HepG2 (cell line): Measurements from ENCODE around the gene HMGN4. TPM values are rescaled to one million over a fixed set of nuclear protein-coding genes. Genes with fewer than 3 reads are reported as not detected.

Experiments used
- AGO2 ChIP-seq: fragments of 200-400 bp; formaldehyde crosslinking; optimal IDR thresholded peaks from 2 replicates; pipeline ENCODE3; 2017; ENCODE audit warnings: mild to moderate bottlenecking, low read depth, low read length, moderate library complexity
- CBX1 ChIP-seq: IDR thresholded peaks from one replicate; pipeline ENCODE4 v1.6.1; 2016; ENCODE audit warnings: antibody characterized with exemption, low read depth
- CENPT ChIP-seq: sonication (generic); formaldehyde crosslinking; IDR thresholded peaks from 2 replicates; pipeline ENCODE4 v1.8.0; 2022; ENCODE audit warnings: low read depth, mild to moderate bottlenecking, moderate library complexity, missing genetic modification reagents
- CREB1 ChIP-seq, 2 experiments: fragments of 450-650 bp in 1 of 2; IDR thresholded peaks; 2 replicates each; pipeline ENCODE4 v1.6.1; 2016 to 2017; ENCODE audit warnings: control low read depth in 1 of 2, mild to moderate bottlenecking in 1 of 2, missing compliant biosample characterization in 1 of 2, missing genetic modification characterization in 1 of 2
- EP300 ChIP-seq, 3 experiments: sonication (generic) in 1 of 3; formaldehyde crosslinking in 1 of 3; IDR thresholded peaks; 2 replicates each; pipeline versions ENCODE4 v1.5.1 to v1.6.1; 2011 to 2020; ENCODE audit warnings: low read depth in 2 of 3, low read length in 2 of 3, borderline replicate concordance in 1 of 3, improper control_type of control experiment in 1 of 3, mild to moderate bottlenecking in 1 of 3, missing genetic modification reagents in 1 of 3, moderate library complexity in 1 of 3
- FOXO4 ChIP-seq: sonication (generic); formaldehyde crosslinking; conservative IDR thresholded peaks from 2 replicates; pipeline ENCODE4 v1.8.1; 2023; ENCODE audit warnings: missing genetic modification reagents
- HOMEZ ChIP-seq: IDR thresholded peaks from 2 replicates; pipeline ENCODE4 v1.6.1; 2016; ENCODE audit warnings: low read depth
- MIER3 ChIP-seq: IDR thresholded peaks from 2 replicates; pipeline ENCODE4 v1.6.1; 2016; ENCODE audit warnings: missing compliant biosample characterization, borderline replicate concordance
- MXD3 ChIP-seq: IDR thresholded peaks from 2 replicates; pipeline ENCODE4 v1.6.1; 2016; ENCODE audit warnings: mild to moderate bottlenecking, missing biosample characterization, missing genetic modification reagents
- PLRG1 ChIP-seq: fragments of 450-650 bp; conservative IDR thresholded peaks from 2 replicates; pipeline ENCODE4 v1.6.1; 2016
- SSRP1 ChIP-seq: IDR thresholded peaks from 2 replicates; pipeline ENCODE4 v1.6.1; 2016; ENCODE audit warnings: control low read depth
- ZNF264 ChIP-seq: sonication (generic); formaldehyde crosslinking; IDR thresholded peaks from 2 replicates; pipeline ENCODE4 v1.4.0; 2020; ENCODE audit warnings: missing genetic modification reagents
- ZNF549 ChIP-seq: sonication (generic); formaldehyde crosslinking; IDR thresholded peaks from 2 replicates; pipeline ENCODE4 v1.5.0; 2020; ENCODE audit warnings: missing genetic modification reagents
- ZNF605 ChIP-seq: sonication (generic); formaldehyde crosslinking; IDR thresholded peaks from 2 replicates; pipeline ENCODE4 v1.8.0; 2022; ENCODE audit warnings: mild to moderate bottlenecking, missing genetic modification reagents
- ZNF614 ChIP-seq: IDR thresholded peaks from 2 replicates; pipeline ENCODE4 v1.6.1; 2018; ENCODE audit warnings: missing biosample characterization, missing genetic modification reagents, inconsistent platforms, borderline replicate concordance
- ZNF781 ChIP-seq: sonication (generic); formaldehyde crosslinking; IDR thresholded peaks from 2 replicates; pipeline ENCODE4 v1.5.1; 2020; ENCODE audit warnings: borderline replicate concordance, mild to moderate bottlenecking, missing genetic modification reagents; ENCODE audit errors: not compliant biosample characterization
- polyA plus RNA-seq, 8 experiments: library from polyadenylated mRNA; depleted of rRNA in 3 of 8; stranded (reverse) in 7 of 8; unstranded in 1 of 8; fragments of >200 nt; fragmentation: Illumina TruSeq in 4 of 8; extraction: Trizol in 4 of 8; gene quantifications; 2 replicates each; pipeline versions ENCODE4 v1.2.1 to v1.2.3, GENCODE V29; 2011 to 2016; ENCODE audit warnings: low read depth in 4 of 8, missing spikeins in 1 of 8, mixed read lengths in 1 of 8; ENCODE audit not compliant: insufficient read depth in 1 of 8
- total RNA-seq, 5 experiments: library from RNA; depleted of rRNA; stranded (reverse); fragments of >200 nt; fragmentation: Illumina TruSeq; extraction: Trizol; gene quantifications; 2 replicates each; pipeline ENCODE4 v1.2.3, GENCODE V29; 2016; ENCODE audit warnings: low read depth in 1 of 5
- TF ChIP-seq, protein P1 (sequence below): sonication (generic); formaldehyde crosslinking; conservative IDR thresholded peaks from 2 replicates; pipeline ENCODE4 v1.8.0; 2022; ENCODE audit warnings: mild to moderate bottlenecking, moderate library complexity, missing genetic modification reagents
- TF ChIP-seq, protein P2 (sequence below): sonication (generic); formaldehyde crosslinking; IDR thresholded peaks from 2 replicates; pipeline ENCODE4 v1.5.0; 2020; ENCODE audit warnings: mild to moderate bottlenecking, missing genetic modification reagents
- TF ChIP-seq, protein P3 (sequence below): IDR thresholded peaks from 2 replicates; pipeline ENCODE4 v1.6.1; 2012; ENCODE audit warnings: inconsistent platforms

The HMGN4 gene
- total and polyA plus RNA-seq, 2 of the 13 experiments (the other 11 are each of a cell fraction or from before 2014, with no cell fraction given), result 39.9 to 52.1 TPM

- TF ChIP-seq ZNF781 (CRISPR knock-in tag) (no peak), CREB1 (IDR thresholded peaks at IDR 0.05) (no peak), CREB1 (CRISPR knock-in tag; IDR thresholded peaks at IDR 0.05) (peak; percentile 87), MIER3 (CRISPR knock-in tag) (peak; percentile 63; the same call in 1 of the 2 replicates), FOXO4 (no peak), CENPT (no peak), ZNF605 (CRISPR knock-in tag) (peak; percentile 66; the same call in 1 of the 2 replicates), ZNF264 (CRISPR knock-in tag) (peak; percentile 68; the same call in 1 of the 2 replicates), CBX1 (no peak), SSRP1 (peak; percentile 100), AGO2 (no peak), ZNF549 (CRISPR knock-in tag) (no peak), MXD3 (no peak; the same call in 1 of the 2 replicates), ZNF614 (CRISPR knock-in tag) (peak; percentile 89), EP300 (IDR thresholded peaks at IDR 0.05; ENCODE audit: low read depth in 2 of 2, low read length in 2 of 2) (peak in 1 of 2 experiments; percentile 38; a peak in 1 of 4 replicates), EP300 (CRISPR knock-in tag; IDR thresholded peaks at IDR 0.05; ENCODE audit: borderline replicate concordance) (no peak), HOMEZ (CRISPR knock-in tag) (no peak), PLRG1 (no peak)
- TF ChIP-seq, protein P1, sequence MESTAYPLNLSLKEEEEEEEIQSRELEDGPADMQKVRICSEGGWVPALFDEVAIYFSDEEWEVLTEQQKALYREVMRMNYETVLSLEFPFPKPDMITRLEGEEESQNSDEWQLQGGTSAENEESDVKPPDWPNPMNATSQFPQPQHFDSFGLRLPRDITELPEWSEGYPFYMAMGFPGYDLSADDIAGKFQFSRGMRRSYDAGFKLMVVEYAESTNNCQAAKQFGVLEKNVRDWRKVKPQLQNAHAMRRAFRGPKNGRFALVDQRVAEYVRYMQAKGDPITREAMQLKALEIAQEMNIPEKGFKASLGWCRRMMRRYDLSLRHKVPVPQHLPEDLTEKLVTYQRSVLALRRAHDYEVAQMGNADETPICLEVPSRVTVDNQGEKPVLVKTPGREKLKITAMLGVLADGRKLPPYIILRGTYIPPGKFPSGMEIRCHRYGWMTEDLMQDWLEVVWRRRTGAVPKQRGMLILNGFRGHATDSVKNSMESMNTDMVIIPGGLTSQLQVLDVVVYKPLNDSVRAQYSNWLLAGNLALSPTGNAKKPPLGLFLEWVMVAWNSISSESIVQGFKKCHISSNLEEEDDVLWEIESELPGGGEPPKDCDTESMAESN (CRISPR knock-in tag), result peak; percentile 85
- TF ChIP-seq, protein P2, sequence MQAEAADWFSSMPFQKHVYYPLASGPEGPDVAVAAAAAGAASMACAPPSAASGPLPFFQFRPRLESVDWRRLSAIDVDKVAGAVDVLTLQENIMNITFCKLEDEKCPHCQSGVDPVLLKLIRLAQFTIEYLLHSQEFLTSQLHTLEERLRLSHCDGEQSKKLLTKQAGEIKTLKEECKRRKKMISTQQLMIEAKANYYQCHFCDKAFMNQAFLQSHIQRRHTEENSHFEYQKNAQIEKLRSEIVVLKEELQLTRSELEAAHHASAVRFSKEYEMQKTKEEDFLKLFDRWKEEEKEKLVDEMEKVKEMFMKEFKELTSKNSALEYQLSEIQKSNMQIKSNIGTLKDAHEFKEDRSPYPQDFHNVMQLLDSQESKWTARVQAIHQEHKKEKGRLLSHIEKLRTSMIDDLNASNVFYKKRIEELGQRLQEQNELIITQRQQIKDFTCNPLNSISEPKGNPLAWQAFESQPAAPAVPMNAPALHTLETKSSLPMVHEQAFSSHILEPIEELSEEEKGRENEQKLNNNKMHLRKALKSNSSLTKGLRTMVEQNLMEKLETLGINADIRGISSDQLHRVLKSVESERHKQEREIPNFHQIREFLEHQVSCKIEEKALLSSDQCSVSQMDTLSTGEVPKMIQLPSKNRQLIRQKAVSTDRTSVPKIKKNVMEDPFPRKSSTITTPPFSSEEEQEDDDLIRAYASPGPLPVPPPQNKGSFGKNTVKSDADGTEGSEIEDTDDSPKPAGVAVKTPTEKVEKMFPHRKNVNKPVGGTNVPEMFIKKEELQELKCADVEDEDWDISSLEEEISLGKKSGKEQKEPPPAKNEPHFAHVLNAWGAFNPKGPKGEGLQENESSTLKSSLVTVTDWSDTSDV, result no peak
- TF ChIP-seq, protein P3, sequence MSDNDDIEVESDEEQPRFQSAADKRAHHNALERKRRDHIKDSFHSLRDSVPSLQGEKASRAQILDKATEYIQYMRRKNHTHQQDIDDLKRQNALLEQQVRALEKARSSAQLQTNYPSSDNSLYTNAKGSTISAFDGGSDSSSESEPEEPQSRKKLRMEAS, result no peak; the same call in 1 of the 2 replicates
These were observed 18.3 kb downstream of the HMGN4 start (continued) for GRCh38 chr6:26556263-26557070.
